ENCODE measurements around the gene METTL16. TPM values are rescaled to one million over a fixed set of nuclear protein-coding genes. Genes with fewer than 3 reads are reported as not detected.
A peak's percentile ranks its signal among the peaks of the same experiment; 100 is the strongest.

The METTL16 gene
- total and polyA plus RNA-seq, 2 experiments from 2014 or later = 14.7 to 19.3 TPM

- Histone ChIP-seq H2AFZ (peak overlapping the region; percentile 20), H3K9me3 (ENCODE audit: low read depth) (no peaks in the 10 kb centered on the region), H3K79me2 (peaks cover 73% of the 10 kb centered on the region), H3K27ac (peak overlapping the region; percentile 99), H3K4me3 (peak overlapping the region; percentile 65), H3K9me2 (replicated peaks; ENCODE audit: insufficient read depth) (no peaks in the 10 kb centered on the region), H3K27me3 (no peaks in the 10 kb centered on the region), H3K4me1 (ENCODE audit: insufficient read depth) (peaks cover 52% of the 10 kb centered on the region), H4K20me1 (ENCODE audit: insufficient read depth, poor library complexity, severe bottlenecking) (peaks cover 29% of the 10 kb centered on the region), H3K4me2 (peak overlapping the region; percentile 98), H3K36me3 (replicated peaks; ENCODE audit: insufficient read depth, low read depth) (no peaks in the 10 kb centered on the region)
- TF ChIP-seq EZH2phosphoT487 (IDR thresholded peaks at IDR 0.05; ENCODE audit: low read depth, severe bottlenecking, unreplicated experiment) = no peak
- TF ChIP-seq, protein P1, sequence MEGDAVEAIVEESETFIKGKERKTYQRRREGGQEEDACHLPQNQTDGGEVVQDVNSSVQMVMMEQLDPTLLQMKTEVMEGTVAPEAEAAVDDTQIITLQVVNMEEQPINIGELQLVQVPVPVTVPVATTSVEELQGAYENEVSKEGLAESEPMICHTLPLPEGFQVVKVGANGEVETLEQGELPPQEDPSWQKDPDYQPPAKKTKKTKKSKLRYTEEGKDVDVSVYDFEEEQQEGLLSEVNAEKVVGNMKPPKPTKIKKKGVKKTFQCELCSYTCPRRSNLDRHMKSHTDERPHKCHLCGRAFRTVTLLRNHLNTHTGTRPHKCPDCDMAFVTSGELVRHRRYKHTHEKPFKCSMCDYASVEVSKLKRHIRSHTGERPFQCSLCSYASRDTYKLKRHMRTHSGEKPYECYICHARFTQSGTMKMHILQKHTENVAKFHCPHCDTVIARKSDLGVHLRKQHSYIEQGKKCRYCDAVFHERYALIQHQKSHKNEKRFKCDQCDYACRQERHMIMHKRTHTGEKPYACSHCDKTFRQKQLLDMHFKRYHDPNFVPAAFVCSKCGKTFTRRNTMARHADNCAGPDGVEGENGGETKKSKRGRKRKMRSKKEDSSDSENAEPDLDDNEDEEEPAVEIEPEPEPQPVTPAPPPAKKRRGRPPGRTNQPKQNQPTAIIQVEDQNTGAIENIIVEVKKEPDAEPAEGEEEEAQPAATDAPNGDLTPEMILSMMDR (IDR thresholded peaks at IDR 0.05; ENCODE audit: poor library complexity) = no peak
- TF ChIP-seq EZH2 (IDR thresholded peaks at IDR 0.05; ENCODE audit: borderline replicate concordance) = no peak
- peak; percentile 96 for DNase-seq (ENCODE audit: low spot score)
- WGBS (ENCODE audit: low lambda C conversion rate, missing lambda C conversion rate) = 3% methylated on average over 59 of the region's 99 CpGs
Observed at GRCh38 chr17:2393174-2393953, 118.3 kb downstream of the METTL16 start.

- Histone ChIP-seq H3K27me3 (no peaks in the 10 kb centered on the region), H3K4me1 (ENCODE audit: insufficient read depth) (peaks cover 44% of the 10 kb centered on the region), H4K20me1 (ENCODE audit: insufficient read depth, poor library complexity, severe bottlenecking) (peaks cover 29% of the 10 kb centered on the region), H3K27ac (peak overlapping the region; percentile 99), H3K36me3 (replicated peaks; ENCODE audit: insufficient read depth, low read depth) (no peaks in the 10 kb centered on the region), H2AFZ (no peak overlapping the region), H3K79me2 (peaks cover 64% of the 10 kb centered on the region), H3K9me3 (ENCODE audit: low read depth) (no peaks in the 10 kb centered on the region), H3K4me3 (peak overlapping the region; percentile 65), H3K9me2 (replicated peaks; ENCODE audit: insufficient read depth) (no peaks in the 10 kb centered on the region), H3K4me2 (peak overlapping the region; percentile 98)
- WGBS (ENCODE audit: low lambda C conversion rate, missing lambda C conversion rate) = 9% methylated on average over 42 of the region's 83 CpGs
- no peak for TF ChIP-seq EZH2 (IDR thresholded peaks at IDR 0.05; ENCODE audit: borderline replicate concordance)
- TF ChIP-seq EZH2phosphoT487 (IDR thresholded peaks at IDR 0.05; ENCODE audit: low read depth, severe bottlenecking, unreplicated experiment) = no peak
- TF ChIP-seq, protein P1 (IDR thresholded peaks at IDR 0.05; ENCODE audit: poor library complexity) = no peak
- DNase-seq (ENCODE audit: low spot score) = peak; percentile 99
Observed at GRCh38 chr17:2392252-2393173, 119.2 kb downstream of the METTL16 start.

DNA sequence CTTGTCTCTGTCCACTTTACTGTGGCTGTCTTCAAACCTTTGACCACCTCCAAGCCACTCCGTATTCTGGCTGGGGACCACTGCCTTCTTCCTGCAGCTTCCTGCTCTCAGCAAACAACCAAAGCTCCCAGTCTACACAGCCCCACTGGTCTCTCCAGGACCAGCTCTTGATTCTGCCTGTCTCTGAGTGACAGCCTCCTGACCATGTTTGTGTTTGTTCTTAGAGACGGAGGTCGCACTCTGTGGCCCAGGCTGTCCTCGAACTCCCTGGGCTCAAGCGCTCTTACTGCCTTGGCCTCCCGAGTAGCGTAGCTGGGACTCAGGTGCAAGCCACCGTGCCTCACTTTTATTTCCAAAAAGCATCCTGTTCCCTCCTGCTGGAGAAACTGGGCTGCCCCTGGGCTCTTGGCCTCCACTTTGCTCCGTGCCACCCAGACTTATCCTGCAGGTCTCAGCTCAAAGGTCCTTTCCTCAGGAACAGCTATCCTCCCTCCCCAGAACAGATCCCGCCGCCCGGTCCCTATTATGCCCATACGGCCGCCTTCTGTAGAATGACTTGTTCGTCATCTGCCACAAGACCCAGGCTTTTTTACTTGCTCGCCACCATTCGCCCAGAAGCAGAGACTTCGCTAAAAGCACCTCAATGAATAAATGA, 120.0 kb downstream of the METTL16 start:
- peaks cover 38% of the 10 kb centered on the region for H3K4me1 ChIP-seq (ENCODE audit: insufficient read depth)
- H4K20me1 ChIP-seq (ENCODE audit: insufficient read depth, poor library complexity, severe bottlenecking) = peaks cover 29% of the 10 kb centered on the region
- H3K9me2 ChIP-seq (replicated peaks; ENCODE audit: insufficient read depth) = no peaks in the 10 kb centered on the region
- no peaks in the 10 kb centered on the region for H3K27me3 ChIP-seq
- H3K79me2 ChIP-seq = peaks cover 59% of the 10 kb centered on the region
- 85% methylated on average over 18 of the region's 18 CpGs for WGBS (ENCODE audit: low lambda C conversion rate, missing lambda C conversion rate)
- no peak for TF ChIP-seq EZH2phosphoT487 (IDR thresholded peaks at IDR 0.05; ENCODE audit: low read depth, severe bottlenecking, unreplicated experiment)
- TF ChIP-seq EZH2 (IDR thresholded peaks at IDR 0.05; ENCODE audit: borderline replicate concordance) = no peak
- TF ChIP-seq, protein P1 (IDR thresholded peaks at IDR 0.05; ENCODE audit: poor library complexity) = no peak
- no peak for DNase-seq (ENCODE audit: low spot score)
- H3K4me2 ChIP-seq = peak overlapping the region; percentile 98
- H3K4me3 ChIP-seq = no peak overlapping the region
- H3K9me3 ChIP-seq (ENCODE audit: low read depth) = no peaks in the 10 kb centered on the region
- H3K27ac ChIP-seq = peak overlapping the region; percentile 83
- no peaks in the 10 kb centered on the region for H3K36me3 ChIP-seq (replicated peaks; ENCODE audit: insufficient read depth, low read depth)
- no peak overlapping the region for H2AFZ ChIP-seq
